Tibial artery (tissue), 4 donors: ENCODE data around the gene LYRM2.

Experiments
- DNase-seq, 2 donors: peaks; one replicate each; pipeline ENCODE4 v3.0.0-alpha.2; 2019
- H3K27ac ChIP-seq, 2 donors: fragments of 200-600 bp; sonication (generic) in 1 of 2; 1 replicate in 1 of 2; 2 replicates in 1 of 2; pipeline ENCODE4 v1.5.1; 2018 to 2019; ENCODE audit warnings: mild to moderate bottlenecking in 1 of 2
- H3K27me3 ChIP-seq, 2 donors: fragments of 200-600 bp; sonication (generic) in 1 of 2; one replicate each; pipeline versions ENCODE4 v1.5.1 to v1.6.0; 2016 to 2019
- H3K36me3 ChIP-seq, 3 donors: fragments of 200-600 bp; sonication (generic) in 2 of 3; one replicate each; pipeline ENCODE4 v1.5.1; 2016 to 2019; ENCODE audit warnings: mild to moderate bottlenecking in 2 of 3
- H3K4me1 ChIP-seq, 4 donors: fragments of 200-600 bp; sonication (generic) in 2 of 4; 1 replicate in 3 of 4; 2 replicates in 1 of 4; pipeline ENCODE4 v1.5.1; 2016 to 2019
- H3K4me3 ChIP-seq, 2 donors: fragments of 200-600 bp; sonication (generic) in 1 of 2; 1 replicate in 1 of 2; 2 replicates in 1 of 2; pipeline ENCODE4 v1.5.1; 2018 to 2019; ENCODE audit warnings: mild to moderate bottlenecking in 2 of 2
- H3K9me3 ChIP-seq, 3 donors: fragments of 200-600 bp; sonication (generic) in 1 of 3; one replicate each; pipeline ENCODE4 v1.5.1; 2016 to 2019
- intact Hi-C: fragments of 100-400 bp; cut with DNase I; formaldehyde crosslinking; loops from one replicate; pipeline ENCODE4 v1.15.0; 2023; ENCODE audit warnings: low total_unique reads
- TF ChIP-seq, protein P1 (sequence below), 2 experiments: fragments of 200-600 bp in 1 of 2; fragments of 450-650 bp in 1 of 2; IDR thresholded peaks; one replicate each; pipeline ENCODE4 v1.5.1; 2017 to 2019; ENCODE audit warnings: antibody characterized with exemption in 2 of 2, mild to moderate bottlenecking in 1 of 2, moderate library complexity in 1 of 2

LYRM2 gene

DNA sequence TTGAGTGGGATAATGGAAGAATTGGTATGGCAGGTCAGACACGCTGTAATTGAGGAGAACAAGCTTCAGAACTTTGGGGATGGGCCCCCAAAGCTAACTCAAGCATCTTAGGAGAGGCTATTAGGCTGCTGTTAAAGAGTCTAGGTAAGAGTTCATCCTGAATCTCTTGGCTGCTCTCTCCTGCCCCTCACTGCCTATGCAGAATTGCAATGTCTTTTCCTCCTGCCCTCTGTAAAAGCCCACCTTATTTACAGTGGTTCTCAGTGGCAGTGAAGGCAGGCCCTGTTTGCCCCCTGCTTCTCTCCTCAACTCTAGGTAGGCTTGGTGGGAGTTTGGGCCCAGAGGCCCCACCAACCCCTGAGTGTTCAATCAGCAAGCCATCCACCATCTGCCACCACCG, 55.0 kb downstream of the LYRM2 start:
- TF ChIP-seq, protein P1, sequence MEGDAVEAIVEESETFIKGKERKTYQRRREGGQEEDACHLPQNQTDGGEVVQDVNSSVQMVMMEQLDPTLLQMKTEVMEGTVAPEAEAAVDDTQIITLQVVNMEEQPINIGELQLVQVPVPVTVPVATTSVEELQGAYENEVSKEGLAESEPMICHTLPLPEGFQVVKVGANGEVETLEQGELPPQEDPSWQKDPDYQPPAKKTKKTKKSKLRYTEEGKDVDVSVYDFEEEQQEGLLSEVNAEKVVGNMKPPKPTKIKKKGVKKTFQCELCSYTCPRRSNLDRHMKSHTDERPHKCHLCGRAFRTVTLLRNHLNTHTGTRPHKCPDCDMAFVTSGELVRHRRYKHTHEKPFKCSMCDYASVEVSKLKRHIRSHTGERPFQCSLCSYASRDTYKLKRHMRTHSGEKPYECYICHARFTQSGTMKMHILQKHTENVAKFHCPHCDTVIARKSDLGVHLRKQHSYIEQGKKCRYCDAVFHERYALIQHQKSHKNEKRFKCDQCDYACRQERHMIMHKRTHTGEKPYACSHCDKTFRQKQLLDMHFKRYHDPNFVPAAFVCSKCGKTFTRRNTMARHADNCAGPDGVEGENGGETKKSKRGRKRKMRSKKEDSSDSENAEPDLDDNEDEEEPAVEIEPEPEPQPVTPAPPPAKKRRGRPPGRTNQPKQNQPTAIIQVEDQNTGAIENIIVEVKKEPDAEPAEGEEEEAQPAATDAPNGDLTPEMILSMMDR (IDR thresholded peaks at IDR 0.05), result no peak

GRCh38 chr6:89582669-89583325, 55.8 kb downstream of the LYRM2 start:
- TF ChIP-seq, protein P1 (IDR thresholded peaks at IDR 0.05), result no peak
- H3K27me3 ChIP-seq, result no peaks in the 10 kb centered on the region
- H3K9me3 ChIP-seq, result no peaks in the 10 kb centered on the region
- no peaks in the 10 kb centered on the region for H3K36me3 ChIP-seq
- H3K4me3 ChIP-seq, result no peak overlapping the region
- peaks cover 0 to 20% (median 2%) of the 10 kb centered on the region in 4 donors for H3K4me1 ChIP-seq
- DNase-seq, result no peak
- intact Hi-C loops, result no loop called here
- H3K27ac ChIP-seq, result no peak overlapping the region

More for the DNA sequence above, 55.0 kb downstream of the LYRM2 start:
- Histone ChIP-seq H3K9me3 (no peaks in the 10 kb centered on the region), H3K27ac (no peak overlapping the region), H3K4me3 (no peak overlapping the region), H3K27me3 (no peaks in the 10 kb centered on the region), H3K4me1 (peaks cover 0 to 20% (median 2%) of the 10 kb centered on the region in 4 donors), H3K36me3 (no peaks in the 10 kb centered on the region)
- intact Hi-C loops, result no loop called here
- DNase-seq, result no peak

DNA sequence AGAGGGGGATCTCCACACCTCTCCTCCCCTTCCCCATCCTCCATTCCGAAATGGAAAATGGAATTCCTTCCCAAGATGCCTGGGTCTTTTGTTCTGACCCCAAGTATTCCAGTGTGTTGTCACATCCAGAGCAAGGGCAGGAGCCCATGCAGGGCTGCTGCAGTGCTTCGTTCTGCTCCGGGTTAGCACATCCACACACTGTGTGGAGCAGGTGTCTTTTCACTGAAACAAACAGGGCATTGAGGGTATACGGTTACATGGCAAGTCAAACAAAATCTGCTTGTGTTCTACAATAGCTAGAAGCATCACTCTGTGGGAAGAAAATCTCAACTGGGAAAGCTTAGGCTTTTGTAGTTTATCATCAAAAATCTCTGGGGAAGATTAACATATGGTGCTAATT, 56.9 kb downstream of the LYRM2 start:
- Histone ChIP-seq H3K27me3 (no peaks in the 10 kb centered on the region), H3K4me1 (peaks cover 0 to 20% (median 2%) of the 10 kb centered on the region in 4 donors), H3K4me3 (no peak overlapping the region), H3K36me3 (no peaks in the 10 kb centered on the region), H3K9me3 (no peaks in the 10 kb centered on the region), H3K27ac (no peak overlapping the region)
- no peak for DNase-seq
- intact Hi-C loops, result no loop called here
- TF ChIP-seq, protein P1 (IDR thresholded peaks at IDR 0.05), result no peak

GRCh38 chr6:89580997-89581666, 57.4 kb downstream of the LYRM2 start:
- Histone ChIP-seq H3K27me3 (no peaks in the 10 kb centered on the region), H3K27ac (no peak overlapping the region), H3K4me3 (no peak overlapping the region), H3K4me1 (peaks cover 0 to 21% (median 2%) of the 10 kb centered on the region in 4 donors), H3K36me3 (no peaks in the 10 kb centered on the region), H3K9me3 (no peaks in the 10 kb centered on the region)
- intact Hi-C loops, result no loop called here
- no peak for DNase-seq
- TF ChIP-seq, protein P1 (IDR thresholded peaks at IDR 0.05), result no peak

GRCh38 chr6:89575562-89575960, 63.0 kb downstream of the LYRM2 start:
- H3K9me3 ChIP-seq, result no peaks in the 10 kb centered on the region
- TF ChIP-seq, protein P1 (IDR thresholded peaks at IDR 0.05), result no peak
- DNase-seq, result no peak
- peaks cover 0 to 11% (median 0%) of the 10 kb centered on the region in 4 donors for H3K4me1 ChIP-seq
- no peak overlapping the region for H3K4me3 ChIP-seq
- no peaks in the 10 kb centered on the region for H3K27me3 ChIP-seq
- H3K27ac ChIP-seq, result no peak overlapping the region
- intact Hi-C loops, result no loop called here
- no peaks in the 10 kb centered on the region for H3K36me3 ChIP-seq
